ENCODE results near the gene TXNDC8. TPM values are rescaled to one million over a fixed set of nuclear protein-coding genes. Genes with fewer than 3 reads are reported as not detected.

The TXNDC8 gene
- total and polyA plus RNA-seq, 8 donors, result not detected

DNA sequence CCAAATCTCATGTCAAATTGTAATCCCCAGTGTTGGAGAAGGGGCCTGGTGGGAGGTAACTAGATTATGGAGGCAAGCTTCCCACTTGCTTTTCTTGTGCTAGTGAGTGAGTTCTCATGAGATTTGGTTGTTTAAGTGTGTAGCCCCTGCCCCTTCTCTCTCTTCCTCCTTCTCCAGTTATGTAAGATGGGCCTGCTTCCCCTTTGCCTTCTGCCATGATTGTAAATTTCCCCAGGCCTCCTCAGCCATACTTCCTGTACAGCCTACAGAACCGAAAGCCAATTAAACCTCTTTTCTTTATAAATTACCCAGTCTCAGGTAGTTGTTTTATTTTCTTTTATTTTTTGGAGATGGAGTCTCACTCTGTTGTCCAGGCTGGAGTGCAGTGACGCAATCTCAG, 18.2 kb upstream of the TXNDC8 start:
- H3K9me3 ChIP-seq, result no peaks in the 10 kb centered on the region
- TF ChIP-seq EP300 (IDR thresholded peaks at IDR 0.05) (no peak), POLR2AphosphoS5 (IDR thresholded peaks at IDR 0.05) (no peak), POLR2A (IDR thresholded peaks at IDR 0.05) (no peak)
- TF ChIP-seq, protein P1, sequence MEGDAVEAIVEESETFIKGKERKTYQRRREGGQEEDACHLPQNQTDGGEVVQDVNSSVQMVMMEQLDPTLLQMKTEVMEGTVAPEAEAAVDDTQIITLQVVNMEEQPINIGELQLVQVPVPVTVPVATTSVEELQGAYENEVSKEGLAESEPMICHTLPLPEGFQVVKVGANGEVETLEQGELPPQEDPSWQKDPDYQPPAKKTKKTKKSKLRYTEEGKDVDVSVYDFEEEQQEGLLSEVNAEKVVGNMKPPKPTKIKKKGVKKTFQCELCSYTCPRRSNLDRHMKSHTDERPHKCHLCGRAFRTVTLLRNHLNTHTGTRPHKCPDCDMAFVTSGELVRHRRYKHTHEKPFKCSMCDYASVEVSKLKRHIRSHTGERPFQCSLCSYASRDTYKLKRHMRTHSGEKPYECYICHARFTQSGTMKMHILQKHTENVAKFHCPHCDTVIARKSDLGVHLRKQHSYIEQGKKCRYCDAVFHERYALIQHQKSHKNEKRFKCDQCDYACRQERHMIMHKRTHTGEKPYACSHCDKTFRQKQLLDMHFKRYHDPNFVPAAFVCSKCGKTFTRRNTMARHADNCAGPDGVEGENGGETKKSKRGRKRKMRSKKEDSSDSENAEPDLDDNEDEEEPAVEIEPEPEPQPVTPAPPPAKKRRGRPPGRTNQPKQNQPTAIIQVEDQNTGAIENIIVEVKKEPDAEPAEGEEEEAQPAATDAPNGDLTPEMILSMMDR (IDR thresholded peaks at IDR 0.05), result no peak
- WGBS, 5 donors, result 88 to 98% (median 97%) methylated on average over 2 of the region's 2 CpGs
- DNase-seq, result no peak
- no peaks in the 10 kb centered on the region for H3K36me3 ChIP-seq
- intact Hi-C loops (cut with DNase I; ENCODE audit: low total_unique reads), result no loop called here
- no peaks in the 10 kb centered on the region for H3K27me3 ChIP-seq
- H3K27ac ChIP-seq, result no peak overlapping the region
- no peak overlapping the region for H3K4me3 ChIP-seq
- H3K4me1 ChIP-seq, result no peaks in the 10 kb centered on the region

DNA sequence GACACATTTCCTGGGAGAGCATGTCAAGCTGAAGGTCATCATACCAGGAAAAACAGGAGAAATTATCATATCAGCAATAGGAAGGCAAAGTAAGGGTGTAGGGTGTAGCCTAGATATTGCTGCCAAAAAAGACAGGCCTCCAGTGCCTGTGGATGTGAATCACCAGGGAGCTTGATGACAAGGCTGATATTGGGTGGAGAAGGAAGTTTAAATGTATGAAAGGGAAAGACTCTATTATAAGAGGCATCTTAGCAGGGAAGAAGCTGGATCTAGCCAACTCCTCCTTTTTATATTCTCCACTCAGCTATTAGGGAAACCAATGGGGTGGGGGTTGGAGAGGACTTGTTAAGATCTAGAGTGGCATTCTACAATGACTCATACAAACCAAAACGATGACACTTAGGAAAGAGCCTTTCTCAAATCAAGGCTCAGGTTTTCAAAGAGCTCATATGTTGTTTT, 13.4 kb upstream of the TXNDC8 start:
- WGBS, 5 donors, result 35 to 68% (median 52%) methylated on average over 1 of the region's 1 CpG
- no peaks in the 10 kb centered on the region for H3K36me3 ChIP-seq
- TF ChIP-seq POLR2AphosphoS5 (IDR thresholded peaks at IDR 0.05) (peak in 2 of 3 donors; percentile 5 to 80), POLR2A (IDR thresholded peaks at IDR 0.05) (no peak), EP300 (IDR thresholded peaks at IDR 0.05) (no peak)
- TF ChIP-seq, protein P1 (IDR thresholded peaks at IDR 0.05), result no peak
- H3K9me3 ChIP-seq, result no peaks in the 10 kb centered on the region
- intact Hi-C loops (cut with DNase I; ENCODE audit: low total_unique reads), result no loop called here
- H3K27me3 ChIP-seq, result no peaks in the 10 kb centered on the region
- peak overlapping the region in 2 of 5 donors; percentile 34 to 56 for H3K27ac ChIP-seq
- H3K4me1 ChIP-seq, result no peaks in the 10 kb centered on the region
- DNase-seq, result peak in 1 of 2 donors; percentile 18
- H3K4me3 ChIP-seq, result no peak overlapping the region

DNA sequence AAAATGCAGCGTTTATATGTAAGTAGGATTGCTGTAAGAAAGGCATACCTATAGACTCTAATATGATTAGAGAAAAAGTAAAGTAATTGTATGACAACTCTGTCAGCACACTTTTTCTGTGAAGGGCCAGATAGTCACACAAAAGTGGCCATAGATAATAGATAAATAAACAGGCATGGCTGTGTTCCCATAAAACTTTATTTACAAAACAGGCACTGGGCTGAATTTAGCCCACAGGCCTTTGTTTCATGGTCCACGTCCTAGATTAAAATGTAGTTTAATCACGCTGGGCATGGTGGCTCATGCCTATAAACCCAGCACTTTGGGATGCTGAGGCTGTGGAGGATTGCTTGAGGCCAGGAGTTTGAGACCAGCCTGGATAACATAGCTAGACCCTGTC, 8.7 kb upstream of the TXNDC8 start:
- DNase-seq, result no peak
- no peak for TF ChIP-seq POLR2A (IDR thresholded peaks at IDR 0.05)
- TF ChIP-seq, protein P1 (IDR thresholded peaks at IDR 0.05), result no peak
- Histone ChIP-seq H3K27me3 (no peaks in the 10 kb centered on the region), H3K4me3 (no peak overlapping the region), H3K27ac (no peak overlapping the region), H3K36me3 (no peaks in the 10 kb centered on the region), H3K9me3 (no peaks in the 10 kb centered on the region), H3K4me1 (no peaks in the 10 kb centered on the region)
- intact Hi-C loops (cut with DNase I; ENCODE audit: low total_unique reads), result no loop called here
- 22 to 59% (median 39%) methylated on average over 3 of the region's 3 CpGs for WGBS, 5 donors

DNA sequence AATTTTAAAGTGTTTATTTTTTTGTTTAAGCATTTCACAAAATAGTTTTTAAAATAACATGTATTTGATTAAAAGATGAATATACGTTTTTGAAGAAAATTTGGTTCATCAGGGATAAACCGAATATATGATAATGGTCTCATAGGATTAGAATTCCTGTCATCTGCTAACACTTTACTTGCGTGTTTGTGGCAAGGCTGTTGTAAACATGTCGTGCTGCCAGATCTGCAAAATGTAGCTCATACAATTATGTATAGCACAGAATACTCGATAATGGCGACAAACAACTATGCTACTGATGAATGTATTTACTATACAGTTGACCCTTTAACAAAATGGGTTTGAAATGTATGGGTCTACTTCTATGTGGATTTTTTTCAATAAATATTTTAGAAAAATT, 7.2 kb upstream of the TXNDC8 start:
- TF ChIP-seq, protein P1 (IDR thresholded peaks at IDR 0.05), result no peak
- TF ChIP-seq POLR2AphosphoS5 (IDR thresholded peaks at IDR 0.05) (no peak), EP300 (IDR thresholded peaks at IDR 0.05) (no peak), POLR2A (IDR thresholded peaks at IDR 0.05) (no peak)
- intact Hi-C loops (cut with DNase I; ENCODE audit: low total_unique reads), result no loop called here
- WGBS, 5 donors, result 77 to 89% (median 82%) methylated on average over 6 of the region's 6 CpGs

More for the DNA sequence above, 7.2 kb upstream of the TXNDC8 start:
- Histone ChIP-seq H3K36me3 (no peaks in the 10 kb centered on the region), H3K4me1 (no peaks in the 10 kb centered on the region), H3K27me3 (no peaks in the 10 kb centered on the region), H3K27ac (no peak overlapping the region), H3K4me3 (no peak overlapping the region), H3K9me3 (no peaks in the 10 kb centered on the region)
- no peak for DNase-seq

Measured in stomach (tissue), 9 donors.